NCI-H524 (cell line): Measurements from ENCODE around the gene UGCG.
"Not testable (repeated sequence)": the region's sequence is repeated elsewhere in the genome, so short reads cannot be mapped to it uniquely, and the experiment has no call there.

Experiments
- DNase-seq, 2 experiments: peaks; one replicate each; lab custom pipeline; 2025; lab: John Stamatoyannopoulos, UW

The UGCG gene

GRCh38 chr9:111955048-111955447 is 58.4 kb downstream of the UGCG start:
- DNase-seq = peak; percentile 61 to 81

- peak; percentile 86 to 96 for DNase-seq
Observed at GRCh38 chr9:111957856-111958631, 61.4 kb downstream of the UGCG start.

- no peak for DNase-seq
Observed at GRCh38 chr9:111959468-111960359, 63.1 kb downstream of the UGCG start.

GRCh38 chr9:111960485-111960884 is 63.9 kb downstream of the UGCG start:
- not testable (repeated sequence) for DNase-seq

GRCh38 chr9:111961009-111961408 is 64.4 kb downstream of the UGCG start:
- DNase-seq = peak in 1 of 2 experiments; percentile 72

- DNase-seq = peak; percentile 49 to 79
Observed at GRCh38 chr9:111961575-111961974, 65.0 kb downstream of the UGCG start.

- no peak for DNase-seq
Observed at GRCh38 chr9:111962021-111962420, 65.4 kb downstream of the UGCG start.

GRCh38 chr9:111963995-111964394 is 67.4 kb downstream of the UGCG start:
- no peak for DNase-seq

GRCh38 chr9:111965566-111966019 is 69.0 kb downstream of the UGCG start:
- no peak for DNase-seq

- DNase-seq = no peak
Observed at GRCh38 chr9:111966124-111966723, 69.6 kb downstream of the UGCG start.

- peak in 1 of 2 experiments; percentile 11 for DNase-seq
Observed at GRCh38 chr9:111966861-111967291, 70.3 kb downstream of the UGCG start.

GRCh38 chr9:111967621-111968020 is 71.0 kb downstream of the UGCG start:
- no peak for DNase-seq

GRCh38 chr9:111969061-111969460 is 72.4 kb downstream of the UGCG start:
- DNase-seq = no peak

- DNase-seq = peak in 1 of 2 experiments; percentile 34
Observed at GRCh38 chr9:111969622-111970021, 73.0 kb downstream of the UGCG start.

GRCh38 chr9:111970827-111971226 is 74.2 kb downstream of the UGCG start:
- DNase-seq = no peak

- DNase-seq = peak in 1 of 2 experiments; percentile 45
Observed at GRCh38 chr9:111974092-111974681, 77.6 kb downstream of the UGCG start.

- peak; percentile 66 to 82 for DNase-seq
Observed at GRCh38 chr9:111975709-111976108, 79.1 kb downstream of the UGCG start.

- peak; percentile 45 to 60 for DNase-seq
Observed at GRCh38 chr9:111978616-111979015, 82.0 kb downstream of the UGCG start.

GRCh38 chr9:111979561-111979960 is 82.9 kb downstream of the UGCG start:
- DNase-seq = peak in 1 of 2 experiments; percentile 13

- DNase-seq = no peak
Observed at GRCh38 chr9:111980398-111980797, 83.8 kb downstream of the UGCG start.

- no peak for DNase-seq
Observed at GRCh38 chr9:111983484-111983908, 86.9 kb downstream of the UGCG start.
